Activated T-cell treated with anti-CD3 and anti-CD28 coated beads, Interleukin-2, amount 50 U/mL, for 24 hours (primary cell): ENCODE measurements around the gene GMEB1.

ENCODE experiments used
- DNase-seq: peaks from one replicate; pipeline ENCODE4 v3.0.0-alpha.2; 2020
- H3K27ac Mint-ChIP-seq: 2 replicates; pipeline ENCODE4 v1.8.0; 2020; ENCODE audit warnings: mild to moderate bottlenecking, mixed read lengths
- H3K27me3 Mint-ChIP-seq: 2 replicates; pipeline ENCODE4 v1.8.0; 2020; ENCODE audit warnings: mixed read lengths
- H3K36me3 Mint-ChIP-seq: 2 replicates; pipeline ENCODE4 v1.8.0; 2020; ENCODE audit warnings: low read depth, mixed read lengths
- H3K4me1 Mint-ChIP-seq: 2 replicates; pipeline ENCODE4 v1.8.0; 2020; ENCODE audit warnings: low read depth, mixed read lengths
- H3K4me3 Mint-ChIP-seq: 2 replicates; pipeline ENCODE4 v1.8.0; 2020; ENCODE audit warnings: mild to moderate bottlenecking, moderate library complexity, mixed read lengths
- H3K9me3 Mint-ChIP-seq: 2 replicates; pipeline ENCODE4 v1.8.0; 2020; ENCODE audit warnings: mixed read lengths

The GMEB1 gene

GRCh38 chr1:28751315-28752060, 82.9 kb downstream of the GMEB1 start:
- Mint-ChIP-seq H3K4me1 (peaks cover 58% of the 10 kb centered on the region), H3K9me3 (no peaks in the 10 kb centered on the region), H3K27me3 (no peaks in the 10 kb centered on the region), H3K4me3 (no peak overlapping the region), H3K27ac (peak overlapping the region; percentile 29), H3K36me3 (peaks cover 72% of the 10 kb centered on the region)
- no peak for DNase-seq

- DNase-seq, result no peak
- H3K9me3 Mint-ChIP-seq, result no peaks in the 10 kb centered on the region
- peaks cover 38% of the 10 kb centered on the region for H3K4me1 Mint-ChIP-seq
- H3K36me3 Mint-ChIP-seq, result peaks cover 39% of the 10 kb centered on the region
- no peak overlapping the region for H3K27ac Mint-ChIP-seq
- no peak overlapping the region for H3K4me3 Mint-ChIP-seq
- H3K27me3 Mint-ChIP-seq, result no peaks in the 10 kb centered on the region
Observed at GRCh38 chr1:28755701-28756100, 87.1 kb downstream of the GMEB1 start.

- Mint-ChIP-seq H3K4me3 (no peak overlapping the region), H3K36me3 (peaks cover 37% of the 10 kb centered on the region), H3K27ac (peak overlapping the region; percentile 42), H3K4me1 (peaks cover 32% of the 10 kb centered on the region), H3K27me3 (no peaks in the 10 kb centered on the region), H3K9me3 (no peaks in the 10 kb centered on the region)
- no peak for DNase-seq
Observed at GRCh38 chr1:28756846-28757245, 88.3 kb downstream of the GMEB1 start.

GRCh38 chr1:28758420-28758819, 89.8 kb downstream of the GMEB1 start:
- H3K27ac Mint-ChIP-seq, result peak overlapping the region; percentile 5
- DNase-seq, result no peak
- H3K9me3 Mint-ChIP-seq, result no peaks in the 10 kb centered on the region
- H3K4me1 Mint-ChIP-seq, result peaks cover 25% of the 10 kb centered on the region
- peaks cover 33% of the 10 kb centered on the region for H3K36me3 Mint-ChIP-seq
- no peaks in the 10 kb centered on the region for H3K27me3 Mint-ChIP-seq
- H3K4me3 Mint-ChIP-seq, result no peak overlapping the region

- no peak overlapping the region for H3K27ac Mint-ChIP-seq
Observed at GRCh38 chr1:28759257-28759656, 90.7 kb downstream of the GMEB1 start.

GRCh38 chr1:28761189-28761588, 92.6 kb downstream of the GMEB1 start:
- Mint-ChIP-seq H3K27ac (no peak overlapping the region), H3K4me3 (no peak overlapping the region), H3K9me3 (no peaks in the 10 kb centered on the region), H3K4me1 (peaks cover 32% of the 10 kb centered on the region), H3K27me3 (no peaks in the 10 kb centered on the region), H3K36me3 (peaks cover 44% of the 10 kb centered on the region)
- no peak for DNase-seq

More at GRCh38 chr1:28759257-28759656, 90.7 kb downstream of the GMEB1 start:
- no peak for DNase-seq
- Mint-ChIP-seq H3K4me1 (peaks cover 19% of the 10 kb centered on the region), H3K27me3 (no peaks in the 10 kb centered on the region), H3K4me3 (no peak overlapping the region), H3K36me3 (peaks cover 27% of the 10 kb centered on the region), H3K9me3 (no peaks in the 10 kb centered on the region)

- Mint-ChIP-seq H3K9me3 (no peaks in the 10 kb centered on the region), H3K4me3 (no peak overlapping the region), H3K27me3 (no peaks in the 10 kb centered on the region), H3K4me1 (peaks cover 24% of the 10 kb centered on the region), H3K27ac (peak overlapping the region; percentile 30), H3K36me3 (peaks cover 76% of the 10 kb centered on the region)
- peak; percentile 7 for DNase-seq
Observed at GRCh38 chr1:28766532-28767183, 98.1 kb downstream of the GMEB1 start.
